ENCODE measurements around the gene SOWAHA.

DNA sequence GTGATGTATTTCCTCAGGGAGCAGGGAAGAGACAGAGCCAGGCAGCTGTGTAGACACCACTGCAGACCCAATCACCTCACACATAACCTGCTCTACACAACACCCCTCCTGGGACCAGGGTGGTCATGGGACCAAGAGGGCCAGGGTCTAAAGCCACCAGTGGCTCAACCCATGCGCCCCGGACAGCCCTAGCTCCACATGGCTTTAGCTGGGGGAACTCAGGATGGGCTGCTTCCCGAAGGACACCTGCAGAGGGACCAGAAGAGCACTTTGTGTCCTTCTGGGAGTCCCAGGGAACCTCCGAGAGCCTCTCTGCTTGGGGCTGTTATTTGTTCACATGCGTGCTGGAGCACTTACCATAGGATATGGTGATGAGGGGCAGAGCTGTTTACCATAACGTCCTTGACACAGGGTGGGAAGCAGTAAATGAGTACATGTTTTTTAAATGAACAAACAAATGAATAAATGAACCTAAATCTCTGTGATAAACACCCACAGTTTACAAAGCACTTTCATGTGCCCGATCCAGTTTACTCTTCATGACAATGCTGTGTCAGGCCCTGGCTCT lies 48.3 kb upstream of the SOWAHA start:
- TF ChIP-seq EZH2 (IDR thresholded peaks at IDR 0.05; ENCODE audit: borderline replicate concordance, low read length) = no peak
- TF ChIP-seq, protein P1, sequence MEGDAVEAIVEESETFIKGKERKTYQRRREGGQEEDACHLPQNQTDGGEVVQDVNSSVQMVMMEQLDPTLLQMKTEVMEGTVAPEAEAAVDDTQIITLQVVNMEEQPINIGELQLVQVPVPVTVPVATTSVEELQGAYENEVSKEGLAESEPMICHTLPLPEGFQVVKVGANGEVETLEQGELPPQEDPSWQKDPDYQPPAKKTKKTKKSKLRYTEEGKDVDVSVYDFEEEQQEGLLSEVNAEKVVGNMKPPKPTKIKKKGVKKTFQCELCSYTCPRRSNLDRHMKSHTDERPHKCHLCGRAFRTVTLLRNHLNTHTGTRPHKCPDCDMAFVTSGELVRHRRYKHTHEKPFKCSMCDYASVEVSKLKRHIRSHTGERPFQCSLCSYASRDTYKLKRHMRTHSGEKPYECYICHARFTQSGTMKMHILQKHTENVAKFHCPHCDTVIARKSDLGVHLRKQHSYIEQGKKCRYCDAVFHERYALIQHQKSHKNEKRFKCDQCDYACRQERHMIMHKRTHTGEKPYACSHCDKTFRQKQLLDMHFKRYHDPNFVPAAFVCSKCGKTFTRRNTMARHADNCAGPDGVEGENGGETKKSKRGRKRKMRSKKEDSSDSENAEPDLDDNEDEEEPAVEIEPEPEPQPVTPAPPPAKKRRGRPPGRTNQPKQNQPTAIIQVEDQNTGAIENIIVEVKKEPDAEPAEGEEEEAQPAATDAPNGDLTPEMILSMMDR (IDR thresholded peaks at IDR 0.05; ENCODE audit: low read length) = no peak
